Measurements from ENCODE around the gene FOXO3.

FOXO3 gene

DNA sequence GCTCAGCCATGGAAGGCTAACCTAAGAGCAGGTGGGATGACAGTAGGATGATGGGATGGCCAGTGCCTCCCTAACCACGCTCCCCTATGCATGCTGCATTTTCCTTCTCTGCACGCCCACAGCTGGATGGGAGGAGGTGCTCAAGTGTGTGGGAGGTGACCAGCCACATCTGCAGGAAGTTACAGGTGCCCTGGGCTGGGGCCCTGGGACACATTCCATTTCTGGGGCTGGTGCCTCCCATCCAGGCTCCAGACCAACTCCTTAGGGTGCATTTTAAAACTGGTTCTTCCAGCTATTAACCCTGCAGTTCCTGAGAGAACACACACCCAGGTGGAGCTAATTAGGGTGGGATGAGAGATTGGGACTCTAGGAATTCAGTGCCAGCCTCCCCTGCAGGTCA lies 152.2 kb downstream of the FOXO3 start:
- DNase-seq (ENCODE audit: low read depth in 2 of 2): no peak

GRCh38 chr6:108714101-108714765 lies 153.5 kb downstream of the FOXO3 start:
- DNase-seq (ENCODE audit: low read depth in 2 of 2): no peak

GRCh38 chr6:108714766-108715414 lies 154.2 kb downstream of the FOXO3 start:
- no peak for DNase-seq (ENCODE audit: low read depth in 2 of 2)

DNA sequence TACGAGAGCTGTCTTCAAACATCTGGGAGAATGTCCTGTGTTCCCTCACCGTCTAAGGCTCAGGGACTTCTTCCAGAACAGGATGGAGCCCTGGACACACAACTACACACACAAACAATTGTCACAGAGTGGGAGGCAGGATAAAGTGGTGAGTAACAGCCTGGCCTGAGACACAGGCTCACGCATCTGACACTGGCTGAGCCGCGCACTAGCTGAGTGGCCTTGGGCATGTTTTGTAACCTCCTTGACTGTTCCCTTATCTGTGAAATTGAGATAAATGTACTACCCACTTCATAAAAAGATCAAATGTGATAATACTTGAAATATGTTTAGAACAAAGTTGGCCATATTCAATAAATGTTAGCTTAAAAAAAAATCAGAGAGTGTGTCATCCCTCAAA lies 155.1 kb downstream of the FOXO3 start:
- DNase-seq (ENCODE audit: low read depth in 2 of 2): no peak

DNA sequence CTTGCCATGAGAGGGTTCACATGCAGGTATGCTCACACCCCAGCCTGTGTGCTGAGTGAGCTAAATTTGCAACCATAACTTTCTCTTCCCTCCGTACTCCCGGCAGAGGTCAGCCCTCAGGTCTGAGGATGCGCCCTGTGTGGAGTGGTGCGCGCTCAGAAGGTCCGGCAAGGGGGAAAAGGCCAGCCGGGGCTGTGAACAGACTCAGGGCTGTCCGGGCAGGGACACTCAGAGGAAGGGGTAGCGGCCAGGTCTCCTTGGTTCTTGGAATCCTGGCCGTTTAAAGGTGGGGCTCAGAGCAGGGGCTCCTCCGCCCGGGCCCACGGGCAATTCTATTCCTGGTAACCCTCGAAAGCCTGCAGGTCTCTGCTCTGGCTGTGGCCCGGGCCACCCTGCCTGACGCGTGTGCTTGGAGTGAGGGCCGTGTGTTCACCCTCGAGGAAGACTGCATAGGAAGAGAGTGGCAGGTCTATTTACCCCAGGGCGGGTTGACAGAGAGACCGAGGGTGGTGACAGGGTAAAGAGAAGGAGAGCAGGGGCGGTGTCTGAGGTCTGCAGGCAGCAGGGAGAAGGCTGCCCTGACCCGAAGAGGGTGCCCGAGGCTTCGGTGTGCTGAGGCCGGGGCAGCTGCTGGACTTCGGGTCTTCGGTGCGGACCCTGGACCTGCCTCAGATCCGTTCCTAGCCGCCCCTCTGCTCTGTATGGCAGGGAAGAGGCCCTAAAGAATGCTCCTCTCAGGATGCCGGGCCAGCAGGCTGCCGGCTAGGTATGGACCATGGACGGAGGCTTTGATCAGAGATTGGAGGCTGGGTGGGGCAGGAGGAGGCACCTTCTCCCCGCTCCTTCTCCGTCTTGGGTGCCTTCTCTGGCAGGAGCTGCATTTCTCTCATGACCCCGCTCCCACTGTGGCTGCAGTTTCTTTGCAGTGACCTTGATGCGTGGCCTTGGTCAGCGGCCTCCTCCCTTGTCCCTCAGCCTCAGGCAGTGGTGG lies 156.4 kb downstream of the FOXO3 start:
- no peak for DNase-seq (ENCODE audit: low read depth in 2 of 2)

GRCh38 chr6:108719477-108719876 lies 158.8 kb downstream of the FOXO3 start:
- DNase-seq (ENCODE audit: low read depth in 2 of 2): no peak

- no peak for DNase-seq (ENCODE audit: low read depth in 2 of 2)
These were observed 160.1 kb downstream of the FOXO3 start for GRCh38 chr6:108720827-108721226.

DNA sequence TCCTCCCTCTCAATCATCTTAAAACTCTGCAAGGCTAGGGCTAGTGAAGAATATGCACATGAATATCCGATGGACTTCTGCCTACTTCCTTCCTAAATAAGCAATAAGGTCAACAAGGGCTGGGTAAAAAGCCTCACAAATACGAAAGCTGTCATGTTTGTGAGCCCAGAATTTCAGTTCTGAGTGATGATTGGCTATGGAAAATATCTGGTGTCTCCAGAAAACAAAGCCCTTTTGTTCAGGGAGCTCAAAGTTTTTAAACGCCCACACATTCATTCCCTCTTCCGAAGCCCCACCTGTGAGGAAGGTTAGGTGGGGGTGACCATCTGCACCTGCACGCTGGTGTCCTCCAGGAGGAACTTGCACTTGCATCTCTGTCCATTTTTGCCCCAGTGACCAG lies 160.6 kb downstream of the FOXO3 start:
- DNase-seq (ENCODE audit: low read depth in 2 of 2): no peak

GRCh38 chr6:108723594-108723993 lies 162.9 kb downstream of the FOXO3 start:
- DNase-seq (ENCODE audit: low read depth in 2 of 2): no peak

GRCh38 chr6:108726726-108727339 lies 166.1 kb downstream of the FOXO3 start:
- DNase-seq (ENCODE audit: low read depth in 2 of 2): no peak

DNA sequence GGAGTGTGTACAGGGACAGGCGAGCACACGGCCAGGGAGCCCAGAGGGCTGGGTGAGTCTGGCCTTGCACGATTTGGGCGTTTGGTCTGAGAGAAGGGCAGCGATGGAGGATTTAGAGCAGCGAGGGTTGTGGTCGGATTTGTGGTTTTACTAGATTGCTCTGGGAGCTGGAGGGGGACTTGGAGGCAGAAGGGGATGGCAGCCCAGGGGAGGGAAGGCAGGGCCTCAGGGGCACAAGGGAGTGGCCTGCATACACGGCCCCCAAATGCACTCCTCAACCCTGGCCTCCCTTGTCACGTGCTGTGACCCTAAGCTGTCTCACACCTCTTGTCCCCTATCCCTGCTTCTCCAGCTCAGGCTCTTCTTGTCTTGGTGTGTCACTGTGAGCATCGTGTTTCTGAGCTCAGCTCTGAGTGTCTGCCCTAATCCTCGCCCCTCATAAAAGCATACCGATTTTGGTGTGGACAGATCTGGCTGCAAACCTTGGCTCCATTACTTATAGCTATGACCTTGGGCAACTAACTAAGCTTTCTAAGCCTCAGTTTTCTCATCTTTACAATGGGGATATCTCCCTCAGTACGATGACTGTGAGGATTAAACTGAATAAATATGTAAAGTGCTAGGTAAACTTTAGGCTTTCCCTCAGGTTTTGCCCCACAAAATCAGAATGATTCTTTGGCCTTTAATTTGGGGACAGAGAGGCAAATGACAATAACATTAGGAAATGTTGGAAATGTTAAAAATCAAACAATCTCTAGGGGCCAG lies 167.4 kb downstream of the FOXO3 start:
- DNase-seq (ENCODE audit: low read depth in 2 of 2): no peak

- DNase-seq (ENCODE audit: low read depth in 2 of 2): no peak
These were observed 168.1 kb downstream of the FOXO3 start for GRCh38 chr6:108728826-108729225.

DNA sequence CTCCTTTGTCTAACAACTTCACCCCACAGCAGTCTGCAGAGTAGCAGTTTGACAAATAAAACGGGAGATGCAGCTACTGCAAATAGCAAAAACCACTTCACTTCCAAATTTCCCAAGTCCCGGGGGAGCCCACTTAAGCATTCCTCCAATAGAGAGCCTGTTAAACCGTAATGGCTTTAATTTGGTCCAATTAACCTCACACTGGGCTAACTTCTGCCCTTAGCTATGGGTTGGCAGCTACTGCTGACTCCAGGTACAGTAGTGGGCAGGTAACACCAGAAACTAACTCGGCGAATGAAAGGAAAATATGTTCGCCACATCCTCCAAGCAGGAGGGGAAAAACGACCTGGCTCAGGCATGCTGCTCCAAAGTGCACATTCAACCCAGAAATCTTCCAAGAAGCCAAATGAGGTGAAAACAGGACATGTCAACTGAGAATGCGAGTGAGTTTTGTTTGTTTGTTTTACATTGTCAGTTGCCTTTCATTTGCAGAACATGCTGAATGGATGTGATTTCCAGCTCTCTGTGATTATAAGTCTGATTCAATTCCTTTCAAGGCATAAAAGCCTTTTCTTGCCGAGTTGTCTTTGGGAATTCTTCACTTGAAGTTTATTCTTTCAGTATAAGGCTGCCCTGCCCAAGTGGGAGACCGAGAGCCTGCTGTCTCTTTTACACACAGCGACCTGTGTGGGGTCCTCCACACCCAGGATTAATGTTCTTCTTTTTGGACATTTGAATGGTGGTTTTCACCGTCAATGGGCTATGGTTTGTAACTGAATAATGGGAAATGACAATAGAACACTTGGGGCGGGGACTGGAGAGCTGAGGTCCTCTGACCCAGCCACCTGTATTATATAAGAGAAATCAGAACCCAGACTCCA lies 170.2 kb downstream of the FOXO3 start:
- no peak for DNase-seq (ENCODE audit: low read depth in 2 of 2)

- DNase-seq (ENCODE audit: low read depth in 2 of 2): no peak
These were observed 171.6 kb downstream of the FOXO3 start for GRCh38 chr6:108732091-108732870.

DNA sequence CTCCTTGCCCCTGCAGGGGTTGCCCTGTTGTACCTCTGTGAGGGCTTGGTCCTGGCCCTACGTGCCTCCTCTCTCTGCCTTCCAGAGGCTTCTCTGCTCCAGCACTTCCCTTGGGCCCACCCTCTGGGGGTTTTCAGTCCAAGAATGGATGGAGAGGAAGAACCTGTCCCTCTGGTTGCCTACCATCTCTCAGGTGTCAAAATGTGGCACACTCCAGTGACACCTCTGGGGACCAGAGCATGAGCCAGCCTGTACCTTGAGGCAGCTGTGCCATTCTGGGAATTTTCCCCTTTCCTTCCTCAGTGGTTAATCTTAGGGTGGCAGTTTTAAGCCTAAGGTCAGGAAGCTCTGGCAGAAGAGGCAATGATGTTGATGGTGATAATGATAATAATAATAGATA lies 172.3 kb downstream of the FOXO3 start:
- no peak for DNase-seq (ENCODE audit: low read depth in 2 of 2)

DNA sequence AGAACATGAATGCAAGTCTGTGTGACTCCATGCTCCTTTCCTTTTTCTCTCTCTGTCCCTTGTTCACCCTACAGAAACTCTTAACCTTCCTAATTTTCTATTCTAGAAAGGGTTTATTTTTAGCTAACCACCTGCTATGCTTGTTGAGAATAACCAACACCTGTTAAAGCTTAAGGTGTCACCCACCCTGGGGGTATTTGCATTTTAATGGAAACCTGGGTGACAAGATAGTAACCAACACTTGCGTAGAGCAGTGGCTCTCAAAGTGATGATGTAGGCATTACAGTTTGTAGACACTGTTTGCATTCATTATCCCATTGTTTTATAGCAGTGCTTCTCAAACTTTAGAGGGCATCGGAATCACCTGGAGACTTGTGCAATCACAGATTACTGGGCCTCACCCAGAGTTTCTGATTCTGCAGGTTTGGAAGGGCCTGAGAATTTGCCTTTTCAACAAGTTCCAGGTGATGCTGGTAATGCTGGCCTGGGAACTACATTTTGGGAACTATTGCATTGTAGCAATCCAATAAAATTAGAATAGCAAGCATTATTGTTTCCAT lies 173.1 kb downstream of the FOXO3 start:
- no peak for DNase-seq (ENCODE audit: low read depth in 2 of 2)

Measured in stimulated activated CD4-positive, alpha-beta T cell treated with anti-CD3 and anti-CD28 coated beads, Interleukin-1b, Interleukin-23, amount 100 ng/mL, for 4 hours (primary cell).